IMR-90 (cell line): ENCODE results near the gene LSM12. TPM values are rescaled to one million over a fixed set of nuclear protein-coding genes. Genes with fewer than 3 reads are reported as not detected.

Experiments used
- ATAC-seq: fragments of 200-7000 bp; cut with Tn5 transposase; 2 replicates; pipeline ENCODE4 v1.9.1; 2020; ENCODE audit warnings: low read depth, mild to moderate bottlenecking, moderate library complexity
- BruUV-seq: library from RNA; stranded (reverse); fragments of 400-500 nt; replicated peaks from 2 replicates; lab custom pipeline; 2021; lab: Mats Ljungman, UMichigan
- CTCF ChIA-PET: fragments of 300-600 bp; formaldehyde crosslinking; extraction: SDS; loops from one replicate; lab custom pipeline; 2021; ENCODE audit warnings: antibody characterized with exemption; lab: Yijun Ruan, JAX
- POLR2A ChIA-PET: fragments of 300-600 bp; sonication (Branson Sonifier 250); formaldehyde crosslinking; loops from one replicate; lab custom pipeline; 2022; ENCODE audit warnings: antibody characterized with exemption; ENCODE audit not compliant: unreplicated experiment; lab: Charles Lee
- DNase-seq: peaks from one replicate; pipeline ENCODE4 v3.0.0; 2013
- H2AFZ ChIP-seq: replicated peaks from 2 replicates; pipeline ENCODE3; 2013; ENCODE audit warnings: low read length, mild to moderate bottlenecking; ENCODE audit not compliant: poor library complexity
- H2AK5ac ChIP-seq: 2 replicates; pipeline ENCODE4 v1.6.1; 2013; ENCODE audit warnings: low read depth, low read length, inconsistent platforms
- H2AK9ac ChIP-seq: replicated peaks from 2 replicates; pipeline ENCODE3; 2013; ENCODE audit warnings: mild to moderate bottlenecking, low read depth, low read length, moderate library complexity; ENCODE audit not compliant: poor library complexity
- H2BK120ac ChIP-seq: 2 replicates; pipeline ENCODE4 v1.6.1; 2013; ENCODE audit warnings: low read depth, low read length, inconsistent platforms
- H2BK15ac ChIP-seq: 3 replicates; pipeline ENCODE4 v1.6.1; 2013; ENCODE audit warnings: low read depth, low read length, inconsistent platforms
- H2BK20ac ChIP-seq: 2 replicates; pipeline ENCODE4 v1.6.1; 2013; ENCODE audit warnings: low read depth, mild to moderate bottlenecking, inconsistent platforms, low read length, moderate library complexity
- H2BK5ac ChIP-seq: 2 replicates; pipeline ENCODE4 v1.6.1; 2013; ENCODE audit warnings: mild to moderate bottlenecking, low read depth, low read length, inconsistent platforms; ENCODE audit not compliant: poor library complexity, severe bottlenecking
- H3K14ac ChIP-seq: replicated peaks from 2 replicates; pipeline ENCODE4 v1.6.1; 2013; ENCODE audit warnings: low read depth, low read length, inconsistent platforms
- H3K18ac ChIP-seq: 2 replicates; pipeline ENCODE4 v1.6.1; 2013; ENCODE audit warnings: low read depth, low read length, control low read depth
- H3K23ac ChIP-seq: 2 replicates; pipeline ENCODE4 v1.6.1; 2013; ENCODE audit warnings: low read depth, low read length, inconsistent platforms
- H3K27ac ChIP-seq: 2 replicates; pipeline ENCODE4 v1.5.1; 2013; ENCODE audit warnings: mild to moderate bottlenecking, control low read depth, low read length; ENCODE audit not compliant: insufficient read depth
- H3K27me3 ChIP-seq: 2 replicates; pipeline ENCODE4 v1.6.1; 2013; ENCODE audit warnings: low read length; ENCODE audit not compliant: control insufficient read depth, insufficient read depth
- H3K36me3 ChIP-seq: 2 replicates; pipeline ENCODE4 v1.6.1; 2013; ENCODE audit warnings: low read length, mixed read lengths; ENCODE audit not compliant: control insufficient read depth, insufficient read depth
- H3K4ac ChIP-seq: 2 replicates; pipeline ENCODE4 v1.6.1; 2013; ENCODE audit warnings: low read depth, low read length, inconsistent platforms
- H3K4me1 ChIP-seq: 2 replicates; pipeline ENCODE4 v1.6.1; 2013; ENCODE audit warnings: low read length, mixed read lengths; ENCODE audit not compliant: control insufficient read depth, insufficient read depth
- H3K4me2 ChIP-seq: 2 replicates; pipeline ENCODE4 v1.6.1; 2013; ENCODE audit warnings: low read depth, mild to moderate bottlenecking, control low read depth, low read length, moderate library complexity
- H3K4me3 ChIP-seq: 2 replicates; pipeline ENCODE4 v1.5.1; 2013; ENCODE audit warnings: low read depth, mild to moderate bottlenecking, control low read depth, low read length, moderate library complexity; ENCODE audit not compliant: insufficient read depth
- H3K56ac ChIP-seq: 2 replicates; pipeline ENCODE4 v1.6.1; 2013; ENCODE audit warnings: low read length, inconsistent platforms; ENCODE audit not compliant: insufficient read depth; ENCODE audit errors: extremely low read depth
- H3K79me1 ChIP-seq, 2 experiments: 2 replicates each; pipeline ENCODE4 v1.6.1; 2013; ENCODE audit warnings: low read length in 2 of 2, inconsistent platforms in 1 of 2, low read depth in 1 of 2
- H3K9ac ChIP-seq: 2 replicates; pipeline ENCODE4 v1.6.1; 2013; ENCODE audit warnings: low read depth, low read length, control low read depth
- H3K9me1 ChIP-seq: 2 replicates; pipeline ENCODE4 v1.6.1; 2013; ENCODE audit warnings: low read length, inconsistent platforms; ENCODE audit not compliant: insufficient read depth
- H3K9me3 ChIP-seq: 2 replicates; pipeline ENCODE4 v1.6.1; 2013; ENCODE audit warnings: low read length; ENCODE audit not compliant: control insufficient read depth, insufficient read depth
- H4K20me1 ChIP-seq: 2 replicates; pipeline ENCODE4 v1.6.1; 2013; ENCODE audit warnings: low read length, inconsistent platforms; ENCODE audit not compliant: insufficient read depth
- H4K5ac ChIP-seq: 2 replicates; pipeline ENCODE4 v1.6.1; 2013; ENCODE audit warnings: mild to moderate bottlenecking, low read depth, low read length, control low read depth
- H4K8ac ChIP-seq, 2 experiments: 2 replicates each; pipeline ENCODE4 v1.6.1; 2013; ENCODE audit warnings: low read depth in 2 of 2, low read length in 2 of 2, control low read depth in 1 of 2, inconsistent platforms in 1 of 2
- H4K91ac ChIP-seq: 2 replicates; pipeline ENCODE4 v1.6.1; 2013; ENCODE audit warnings: low read depth, low read length, inconsistent platforms; ENCODE audit not compliant: insufficient read depth
- BHLHE40 ChIP-seq: fragments of 150-350 bp; IDR thresholded peaks from 2 replicates; pipeline ENCODE4 v1.6.1; 2016; ENCODE audit warnings: mild to moderate bottlenecking, low read depth, low read length
- FOS ChIP-seq: fragments of 150-350 bp; IDR thresholded peaks from 2 replicates; pipeline ENCODE4 v1.6.1; 2016; ENCODE audit warnings: low read depth, low read length
- MAFK ChIP-seq: IDR thresholded peaks from 2 replicates; pipeline ENCODE4 v1.6.1; 2012; ENCODE audit warnings: low read depth, low read length, improper control_type of control experiment
- MXI1 ChIP-seq: IDR thresholded peaks from 2 replicates; pipeline ENCODE4 v1.6.1; 2012; ENCODE audit warnings: low read depth, mild to moderate bottlenecking, low read length, moderate library complexity, borderline replicate concordance
- RAD21 ChIP-seq: IDR thresholded peaks from 2 replicates; pipeline ENCODE4 v1.6.1; 2012; ENCODE audit warnings: low read length, improper control_type of control experiment
- RCOR1 ChIP-seq: IDR thresholded peaks from 2 replicates; pipeline ENCODE4 v1.6.1; 2012; ENCODE audit warnings: mild to moderate bottlenecking, low read length, improper control_type of control experiment; ENCODE audit not compliant: insufficient replicate concordance
- WGBS, 2 experiments: methylation state at CpG; one replicate each; pipeline versions ENCODE4 v1.1.5 to v1.1.7; 2013; ENCODE audit warnings: missing lambda C conversion rate in 2 of 2; ENCODE audit not compliant: insufficient read length in 1 of 2; ENCODE audit errors: extremely low coverage in 2 of 2; 5-methylcytosine and 5-hydroxymethylcytosine counted together
- dilution Hi-C: fragments of 300-500 bp; cut with HindIII; formaldehyde crosslinking; loops from one replicate; pipeline ENCODE4 v1.14.3; 2018; ENCODE audit warnings: low sequenced_read_pairs; ENCODE audit not compliant: unreplicated experiment
- in situ Hi-C: fragments of 300-500 bp; cut with MboI; formaldehyde crosslinking; loops from 3 replicates; pipeline ENCODE4 v1.14.3; 2019; ENCODE audit warnings: low sequenced_read_pairs, inconsistent platforms, mixed read lengths
- intact Hi-C: fragments of 100-400 bp; cut with micrococcal nuclease; formaldehyde crosslinking; loops from 2 replicates; pipeline ENCODE4 v1.10.0; 2022
- polyA plus RNA-seq, 3 experiments: library from polyadenylated mRNA; depleted of rRNA; stranded (reverse); fragments of >200 nt; gene quantifications; 2 replicates each; pipeline ENCODE4 v1.2.3, GENCODE V29; 2012; ENCODE audit warnings: low replicate concordance in 1 of 3
- total RNA-seq: library from RNA; depleted of rRNA; stranded (reverse); fragments of >200 nt; gene quantifications from 2 replicates; pipeline ENCODE4 v1.2.3, GENCODE V29; 2012
- TF ChIP-seq, protein P1 (sequence below): fragments of 150-350 bp; IDR thresholded peaks from 2 replicates; pipeline ENCODE4 v1.6.1; 2016; ENCODE audit warnings: low read depth, mild to moderate bottlenecking, low read length, moderate library complexity, borderline replicate concordance
- TF ChIP-seq, protein P2 (sequence below): conservative IDR thresholded peaks from 2 replicates; pipeline ENCODE4 v1.5.1; 2012; ENCODE audit warnings: mild to moderate bottlenecking, low read depth, low read length, improper control_type of control experiment
- TF ChIP-seq, protein P3 (sequence below): fragments of 150-350 bp; IDR thresholded peaks from 2 replicates; pipeline ENCODE4 v1.6.1; 2017; ENCODE audit warnings: mild to moderate bottlenecking, antibody characterized with exemption, low read length, low read depth

LSM12 gene
- total and polyA plus RNA-seq, 2 of the 4 experiments (the other 2 are of a cell fraction) = 38.0 to 41.0 TPM

DNA sequence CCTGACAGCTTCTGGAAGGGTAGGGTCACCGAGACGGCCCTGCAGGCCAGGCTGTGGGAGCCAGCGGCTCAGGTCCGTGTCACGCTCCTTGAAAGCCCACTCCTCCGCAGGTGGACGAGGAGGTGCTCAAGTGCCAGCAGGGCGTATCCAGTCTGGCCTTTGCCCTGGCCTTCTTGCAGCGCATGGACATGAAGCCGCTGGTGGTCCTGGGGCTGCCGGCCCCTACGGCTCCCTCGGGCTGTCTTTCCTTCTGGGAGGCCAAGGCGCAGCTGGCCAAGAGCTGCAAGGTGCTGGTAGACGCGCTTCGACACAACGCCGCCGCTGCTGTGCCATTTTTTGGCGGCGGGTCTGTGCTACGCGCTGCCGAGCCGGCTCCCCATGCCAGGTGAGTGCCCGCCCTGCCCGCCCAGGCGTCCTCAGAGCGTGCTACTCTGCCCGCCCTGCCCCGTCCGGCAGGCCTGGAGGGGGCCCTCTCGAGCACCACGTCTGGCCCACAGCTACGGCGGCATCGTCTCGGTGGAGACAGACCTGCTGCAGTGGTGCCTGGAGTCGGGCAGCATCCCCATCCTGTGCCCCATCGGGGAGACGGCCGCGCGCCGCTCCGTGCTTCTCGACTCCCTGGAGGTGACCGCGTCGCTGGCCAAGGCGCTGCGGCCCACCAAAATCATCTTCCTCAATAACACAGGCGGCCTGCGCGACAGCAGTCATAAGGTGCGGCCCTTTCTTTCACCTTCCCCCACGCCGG, 60.8 kb downstream of the LSM12 start (continued):
- no peak for TF ChIP-seq RAD21

DNA sequence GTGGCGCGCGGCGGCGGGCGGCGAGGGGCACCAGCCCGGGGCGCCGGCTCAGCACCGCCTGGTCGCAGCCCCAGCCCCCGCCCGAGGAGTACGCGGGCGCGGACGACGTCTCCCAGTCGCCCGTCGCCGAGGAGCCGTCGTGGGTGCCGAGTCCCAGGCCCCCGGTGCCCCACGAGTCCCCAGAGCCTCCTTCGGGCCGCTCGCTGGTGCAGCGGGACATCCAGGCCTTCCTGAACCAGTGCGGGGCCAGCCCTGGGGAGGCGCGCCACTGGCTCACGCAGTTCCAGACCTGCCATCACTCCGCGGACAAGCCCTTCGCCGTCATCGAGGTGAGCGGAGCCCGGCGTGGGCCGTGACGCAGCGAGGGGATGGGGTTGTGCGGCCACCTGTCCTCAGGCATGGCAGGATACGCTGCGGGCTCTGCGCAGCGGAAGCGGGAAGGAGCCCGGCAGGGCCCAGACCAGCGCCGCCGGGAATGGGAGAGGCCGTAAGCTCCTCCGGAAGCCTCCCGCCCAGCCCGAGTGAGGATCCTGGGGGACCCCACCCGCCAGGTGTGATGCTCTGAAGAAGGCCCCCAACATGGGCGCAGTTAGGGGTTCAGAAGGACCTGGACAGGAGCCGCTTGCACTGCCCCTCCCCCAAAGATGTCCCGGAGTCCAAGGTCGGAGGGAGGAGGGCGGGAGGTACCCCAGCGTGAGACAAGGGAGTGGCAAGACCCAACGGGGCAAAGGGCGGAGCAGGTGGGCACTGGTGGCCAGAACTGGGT, 61.5 kb downstream of the LSM12 start:
- Histone ChIP-seq H3K79me1 (peaks cover 0 to 26% of the 10 kb centered on the region in 2 experiments; a peak in 2 of 4 replicates), H2BK120ac (no peak overlapping the region), H3K27me3 (peaks cover 3% of the 10 kb centered on the region; the same call in 1 of the 2 replicates), H3K4me3 (no peak overlapping the region), H3K4me2 (no peak overlapping the region), H4K8ac (no peak overlapping the region), H4K20me1 (no peaks in the 10 kb centered on the region), H3K9me3 (no peaks in the 10 kb centered on the region), H2AK5ac (peak overlapping the region; percentile 9; the same call in 1 of the 2 replicates), H4K91ac (no peak overlapping the region), H3K56ac (no peak overlapping the region), H3K9me1 (peaks cover 18% of the 10 kb centered on the region), H4K5ac (no peak overlapping the region), H2BK5ac (no peak overlapping the region), H2AFZ (peak overlapping the region; percentile 96), H3K36me3 (no peaks in the 10 kb centered on the region), H3K4me1 (peaks cover 17% of the 10 kb centered on the region), H3K18ac (no peak overlapping the region), H3K27ac (no peak overlapping the region), H3K4ac (0 out of 2 replicates have a peak overlapping the region, but pooled peaks have one; percentile 2), H2BK20ac (no peak overlapping the region), H2BK15ac (no peak overlapping the region), H3K14ac (no peak overlapping the region), H2AK9ac (peak overlapping the region; percentile 57), H3K23ac (no peak overlapping the region), H3K9ac (no peak overlapping the region)
- dilution Hi-C loops (no loop called here), in situ Hi-C loops (loop anchor here (5.0 kb wide), 1 partner anchor 63 kb away; the partner anchor contains the start of gene PPY), intact Hi-C loops (no loop called here)
- WGBS, 2 experiments = 25% methylated on average over 56 of the region's 71 CpGs; no CpG with 5 or more reads in 1 of the 2 experiments
- CTCF ChIA-PET = no interaction called here
- ATAC-seq (no peak), DNase-seq (no peak)
- POLR2A ChIA-PET = no interaction called here
- BruUV-seq = no TSS peak
- TF ChIP-seq BHLHE40 (no peak), RAD21 (no peak), FOS (no peak), MXI1 (no peak), RCOR1 (no peak), MAFK (no peak)
- TF ChIP-seq, protein P1, sequence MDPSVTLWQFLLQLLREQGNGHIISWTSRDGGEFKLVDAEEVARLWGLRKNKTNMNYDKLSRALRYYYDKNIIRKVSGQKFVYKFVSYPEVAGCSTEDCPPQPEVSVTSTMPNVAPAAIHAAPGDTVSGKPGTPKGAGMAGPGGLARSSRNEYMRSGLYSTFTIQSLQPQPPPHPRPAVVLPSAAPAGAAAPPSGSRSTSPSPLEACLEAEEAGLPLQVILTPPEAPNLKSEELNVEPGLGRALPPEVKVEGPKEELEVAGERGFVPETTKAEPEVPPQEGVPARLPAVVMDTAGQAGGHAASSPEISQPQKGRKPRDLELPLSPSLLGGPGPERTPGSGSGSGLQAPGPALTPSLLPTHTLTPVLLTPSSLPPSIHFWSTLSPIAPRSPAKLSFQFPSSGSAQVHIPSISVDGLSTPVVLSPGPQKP = no peak
- TF ChIP-seq, protein P2, sequence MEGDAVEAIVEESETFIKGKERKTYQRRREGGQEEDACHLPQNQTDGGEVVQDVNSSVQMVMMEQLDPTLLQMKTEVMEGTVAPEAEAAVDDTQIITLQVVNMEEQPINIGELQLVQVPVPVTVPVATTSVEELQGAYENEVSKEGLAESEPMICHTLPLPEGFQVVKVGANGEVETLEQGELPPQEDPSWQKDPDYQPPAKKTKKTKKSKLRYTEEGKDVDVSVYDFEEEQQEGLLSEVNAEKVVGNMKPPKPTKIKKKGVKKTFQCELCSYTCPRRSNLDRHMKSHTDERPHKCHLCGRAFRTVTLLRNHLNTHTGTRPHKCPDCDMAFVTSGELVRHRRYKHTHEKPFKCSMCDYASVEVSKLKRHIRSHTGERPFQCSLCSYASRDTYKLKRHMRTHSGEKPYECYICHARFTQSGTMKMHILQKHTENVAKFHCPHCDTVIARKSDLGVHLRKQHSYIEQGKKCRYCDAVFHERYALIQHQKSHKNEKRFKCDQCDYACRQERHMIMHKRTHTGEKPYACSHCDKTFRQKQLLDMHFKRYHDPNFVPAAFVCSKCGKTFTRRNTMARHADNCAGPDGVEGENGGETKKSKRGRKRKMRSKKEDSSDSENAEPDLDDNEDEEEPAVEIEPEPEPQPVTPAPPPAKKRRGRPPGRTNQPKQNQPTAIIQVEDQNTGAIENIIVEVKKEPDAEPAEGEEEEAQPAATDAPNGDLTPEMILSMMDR = no peak
- TF ChIP-seq, protein P3, sequence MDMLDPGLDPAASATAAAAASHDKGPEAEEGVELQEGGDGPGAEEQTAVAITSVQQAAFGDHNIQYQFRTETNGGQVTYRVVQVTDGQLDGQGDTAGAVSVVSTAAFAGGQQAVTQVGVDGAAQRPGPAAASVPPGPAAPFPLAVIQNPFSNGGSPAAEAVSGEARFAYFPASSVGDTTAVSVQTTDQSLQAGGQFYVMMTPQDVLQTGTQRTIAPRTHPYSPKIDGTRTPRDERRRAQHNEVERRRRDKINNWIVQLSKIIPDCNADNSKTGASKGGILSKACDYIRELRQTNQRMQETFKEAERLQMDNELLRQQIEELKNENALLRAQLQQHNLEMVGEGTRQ = no peak
